ENCODE results near the gene CLTA. TPM values are rescaled to one million over a fixed set of nuclear protein-coding genes. Genes with fewer than 3 reads are reported as not detected.

Gene CLTA
- total RNA-seq, 1 experiment from 2014 or later, result 146 TPM

DNA sequence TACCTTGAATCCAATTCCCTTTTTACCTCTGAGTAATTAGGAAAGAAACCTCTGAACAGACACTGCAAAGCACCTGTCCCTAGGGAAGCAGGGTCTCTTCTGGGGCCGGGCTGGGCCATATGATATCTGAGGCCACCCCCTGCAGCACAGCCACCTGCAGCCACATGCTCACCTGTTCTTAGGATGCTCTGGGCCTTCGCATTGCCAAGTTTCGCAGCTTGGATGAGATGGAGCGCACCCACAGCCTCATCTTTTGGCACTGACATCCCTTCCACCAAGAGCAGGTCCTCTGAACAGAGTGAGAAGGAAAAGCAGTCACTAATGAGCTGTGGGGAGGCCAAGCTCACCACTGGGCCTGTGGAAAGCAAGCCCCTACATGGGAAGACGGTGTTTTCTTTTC is 27.3 kb downstream of the CLTA start:
- peaks cover 32% of the 10 kb centered on the region; the same call in 1 of the 2 replicates for H3F3A ChIP-seq (ENCODE audit: insufficient read depth, low read depth)
- H2AFZ ChIP-seq, result no peak overlapping the region
- no peak overlapping the region for H3K4me3 ChIP-seq
- H3K4me2 ChIP-seq, result no peak overlapping the region
- no peaks in the 10 kb centered on the region for H3K27me3 ChIP-seq (ENCODE audit: insufficient read depth, low read depth)
- peaks cover 16% of the 10 kb centered on the region for H4K20me1 ChIP-seq (ENCODE audit: insufficient read depth)
- POLR2A ChIA-PET (ENCODE audit: unreplicated experiment), result no interaction called here
- BruUV-seq (replicated peaks), result no TSS peak
- no peak for TF ChIP-seq EZH2 (IDR thresholded peaks at IDR 0.05; ENCODE audit: low read depth)
- no peak for TF ChIP-seq CTCF (conservative IDR thresholded peaks at IDR 0.05)
- no peak for DNase-seq
- no peaks in the 10 kb centered on the region for H3K9me2 ChIP-seq (ENCODE audit: insufficient read depth)
- no peaks in the 10 kb centered on the region for H3K79me2 ChIP-seq (ENCODE audit: low read depth)
- no peak overlapping the region for H3K27ac ChIP-seq
- H3K4me1 ChIP-seq (replicated peaks; ENCODE audit: insufficient read depth), result no peaks in the 10 kb centered on the region
- peaks cover 13% of the 10 kb centered on the region; the same call in 1 of the 2 replicates for H3K36me3 ChIP-seq (ENCODE audit: low read depth)
- intact Hi-C loops (cut with micrococcal nuclease; ENCODE audit: unreplicated experiment), result no loop called here
- no peaks in the 10 kb centered on the region for H3K9me3 ChIP-seq (ENCODE audit: insufficient read depth, low read depth)
- CTCF ChIA-PET, result no interaction called here

DNA sequence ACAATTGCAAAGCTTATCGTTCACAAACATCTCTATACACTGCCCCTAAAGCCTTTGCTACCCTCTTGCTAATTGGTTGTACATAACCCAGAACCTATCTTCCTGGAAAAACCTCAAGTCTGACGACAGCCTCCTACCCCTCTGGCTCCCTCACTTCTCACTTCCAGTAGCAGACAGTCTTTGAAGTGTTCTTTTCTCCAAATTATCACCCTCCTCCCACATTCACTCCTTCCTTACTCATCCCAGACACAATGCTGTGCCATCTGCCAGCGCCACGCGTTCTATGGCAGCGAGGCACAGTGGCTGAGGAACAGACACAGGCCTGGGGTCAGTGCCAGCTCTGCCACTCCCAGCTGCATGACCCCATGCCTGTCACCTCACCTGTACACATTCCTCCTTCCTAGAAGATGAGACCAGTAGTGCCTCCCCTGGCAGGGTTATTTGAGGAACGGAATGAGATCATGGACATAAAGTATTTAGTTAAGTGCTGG is 27.7 kb downstream of the CLTA start:
- no peak for TF ChIP-seq EZH2 (IDR thresholded peaks at IDR 0.05; ENCODE audit: low read depth)
- TF ChIP-seq CTCF (conservative IDR thresholded peaks at IDR 0.05), result no peak
- BruUV-seq (replicated peaks), result no TSS peak
- Histone ChIP-seq H3K4me1 (replicated peaks; ENCODE audit: insufficient read depth) (no peaks in the 10 kb centered on the region), H3K9me2 (ENCODE audit: insufficient read depth) (no peaks in the 10 kb centered on the region), H4K20me1 (ENCODE audit: insufficient read depth) (peaks cover 16% of the 10 kb centered on the region), H3K9me3 (ENCODE audit: insufficient read depth, low read depth) (no peaks in the 10 kb centered on the region), H3K36me3 (ENCODE audit: low read depth) (peaks cover 17% of the 10 kb centered on the region; the same call in 1 of the 2 replicates), H3K4me3 (no peak overlapping the region), H2AFZ (no peak overlapping the region), H3K79me2 (ENCODE audit: low read depth) (no peaks in the 10 kb centered on the region), H3K4me2 (no peak overlapping the region), H3K27me3 (ENCODE audit: insufficient read depth, low read depth) (no peaks in the 10 kb centered on the region), H3K27ac (no peak overlapping the region), H3F3A (ENCODE audit: insufficient read depth, low read depth) (peaks cover 27% of the 10 kb centered on the region; the same call in 1 of the 2 replicates)
- ChIA-PET CTCF (no interaction called here), POLR2A (ENCODE audit: unreplicated experiment) (no interaction called here)
- intact Hi-C loops (cut with micrococcal nuclease; ENCODE audit: unreplicated experiment), result no loop called here
- no peak for DNase-seq

- intact Hi-C loops (cut with micrococcal nuclease; ENCODE audit: unreplicated experiment), result no loop called here
- TF ChIP-seq EZH2 (IDR thresholded peaks at IDR 0.05; ENCODE audit: low read depth) (no peak), CTCF (conservative IDR thresholded peaks at IDR 0.05) (no peak)
- no peak overlapping the region for H3K27ac ChIP-seq
- CTCF ChIA-PET, result no interaction called here
- H3K36me3 ChIP-seq (ENCODE audit: low read depth), result peaks cover 19% of the 10 kb centered on the region
- no peaks in the 10 kb centered on the region for H3K9me3 ChIP-seq (ENCODE audit: insufficient read depth, low read depth)
- no peak overlapping the region for H2AFZ ChIP-seq
- no peaks in the 10 kb centered on the region for H3K9me2 ChIP-seq (ENCODE audit: insufficient read depth)
- H3F3A ChIP-seq (ENCODE audit: insufficient read depth, low read depth), result peaks cover 5% of the 10 kb centered on the region; the same call in 1 of the 2 replicates
- no peak overlapping the region for H3K4me2 ChIP-seq
- H4K20me1 ChIP-seq (ENCODE audit: insufficient read depth), result no peaks in the 10 kb centered on the region; the same call in 1 of the 2 replicates
- no peak for DNase-seq
- H3K4me1 ChIP-seq (replicated peaks; ENCODE audit: insufficient read depth), result no peaks in the 10 kb centered on the region
- no TSS peak for BruUV-seq (replicated peaks)
- POLR2A ChIA-PET (ENCODE audit: unreplicated experiment), result no interaction called here
- H3K4me3 ChIP-seq, result no peak overlapping the region
- H3K79me2 ChIP-seq (ENCODE audit: low read depth), result no peaks in the 10 kb centered on the region
- H3K27me3 ChIP-seq (ENCODE audit: insufficient read depth, low read depth), result no peaks in the 10 kb centered on the region
Observed at GRCh38 chr9:36221667-36222066, 30.9 kb downstream of the CLTA start.

All from PC-9 (cell line).